Neural progenitor cell (in vitro differentiated cells): ENCODE results near the gene ZNF691. TPM values are rescaled to one million over a fixed set of nuclear protein-coding genes. Genes with fewer than 3 reads are reported as not detected.

Experiments used
- DNase-seq: peaks from one replicate; pipeline ENCODE4 v3.0.0-alpha.2; 2016; ENCODE audit warnings: low spot score
- H2AFZ ChIP-seq: fragments of 200-600 bp; sonication (generic); replicated peaks from 2 replicates; pipeline ENCODE4 v1.6.1; 2016; ENCODE audit warnings: antibody characterized with exemption
- H3F3A ChIP-seq: fragments of 200-600 bp; sonication (generic); 2 replicates; pipeline ENCODE4 v1.6.1; 2016; ENCODE audit warnings: antibody characterized with exemption, low read depth
- H3K27ac ChIP-seq: fragments of 200-600 bp; sonication (generic); 2 replicates; pipeline ENCODE4 v1.5.1; 2016; ENCODE audit warnings: mild to moderate bottlenecking
- H3K27me3 ChIP-seq: fragments of 200-600 bp; sonication (generic); 2 replicates; pipeline ENCODE4 v1.6.1; 2016; ENCODE audit warnings: mild to moderate bottlenecking, moderate library complexity
- H3K36me3 ChIP-seq: fragments of 200-600 bp; sonication (generic); 2 replicates; pipeline ENCODE4 v1.5.1; 2016
- H3K4me1 ChIP-seq: fragments of 200-600 bp; sonication (generic); 2 replicates; pipeline ENCODE4 v1.6.1; 2016; ENCODE audit warnings: mixed run types
- H3K4me2 ChIP-seq: fragments of 200-600 bp; sonication (generic); 2 replicates; pipeline ENCODE4 v1.6.1; 2016
- H3K4me3 ChIP-seq: fragments of 200-600 bp; sonication (generic); 2 replicates; pipeline ENCODE4 v1.5.1; 2016
- H3K79me2 ChIP-seq: fragments of 200-600 bp; sonication (generic); 2 replicates; pipeline ENCODE4 v1.6.1; 2016; ENCODE audit warnings: low read depth
- H3K9ac ChIP-seq: fragments of 200-600 bp; sonication (generic); 2 replicates; pipeline ENCODE4 v1.6.1; 2016
- H3K9me3 ChIP-seq: fragments of 200-600 bp; sonication (generic); 2 replicates; pipeline ENCODE4 v1.5.1; 2016; ENCODE audit warnings: low read depth
- H4K20me1 ChIP-seq: fragments of 200-600 bp; sonication (generic); 2 replicates; pipeline ENCODE4 v1.6.1; 2016; ENCODE audit warnings: low read depth
- H3K27ac Mint-ChIP-seq: 3 replicates; pipeline ENCODE4 v1.8.0; 2021; ENCODE audit warnings: mixed read lengths
- H3K27me3 Mint-ChIP-seq: 2 replicates; pipeline ENCODE4 v1.8.0; 2022; ENCODE audit warnings: low read depth, mild to moderate bottlenecking, inconsistent platforms, moderate library complexity, mixed read lengths; ENCODE audit not compliant: insufficient read depth
- H3K36me3 Mint-ChIP-seq: 3 replicates; pipeline ENCODE4 v1.8.0; 2021; ENCODE audit warnings: mixed read lengths
- H3K4me1 Mint-ChIP-seq: 3 replicates; pipeline ENCODE4 v1.8.0; 2021; ENCODE audit warnings: mixed read lengths
- H3K4me3 Mint-ChIP-seq: 3 replicates; pipeline ENCODE4 v1.8.0; 2021; ENCODE audit warnings: mild to moderate bottlenecking, moderate library complexity, mixed read lengths
- H3K9me3 Mint-ChIP-seq: 3 replicates; pipeline ENCODE4 v1.8.0; 2020; ENCODE audit warnings: mixed read lengths
- CTCF ChIP-seq: fragments of 200-600 bp; sonication (generic); IDR thresholded peaks from 2 replicates; pipeline ENCODE4 v1.5.1; 2017; ENCODE audit warnings: antibody characterized with exemption, mild to moderate bottlenecking
- EZH2 ChIP-seq: fragments of 200-600 bp; sonication (generic); IDR thresholded peaks from 2 replicates; pipeline ENCODE4 v1.6.1; 2017; ENCODE audit warnings: antibody characterized with exemption, mild to moderate bottlenecking, moderate library complexity
- EZH2phosphoT487 ChIP-seq: fragments of 200-600 bp; sonication (generic); IDR thresholded peaks from 2 replicates; pipeline ENCODE4 v1.6.1; 2017; ENCODE audit warnings: antibody characterized with exemption
- total RNA-seq: library from RNA; depleted of rRNA; stranded (reverse); fragments of >200 nt; gene quantifications from 2 replicates; pipeline ENCODE4 v1.2.3, GENCODE V29; 2015; ENCODE audit warnings: low replicate concordance

Gene ZNF691
- total RNA-seq, 1 donor from 2014 or later = 17.6 TPM

GRCh38 chr1:42847111-42847595, 740 bp downstream of the ZNF691 start:
- Mint-ChIP-seq H3K4me3 (peak overlapping the region; percentile 95), H3K27ac (peak overlapping the region; percentile 52), H3K4me1 (peaks cover 16% of the 10 kb centered on the region), H3K9me3 (peaks cover 16% of the 10 kb centered on the region), H3K36me3 (peaks cover 38% of the 10 kb centered on the region), H3K27me3 (no peaks in the 10 kb centered on the region)
- peaks cover 14% of the 10 kb centered on the region for H4K20me1 ChIP-seq
- TF ChIP-seq EZH2 = no peak
- no peak for TF ChIP-seq CTCF
- TF ChIP-seq EZH2phosphoT487 = no peak
- H3K27ac ChIP-seq = no peak overlapping the region
- H3K4me2 ChIP-seq = peak overlapping the region; percentile 93
- peaks cover 4% of the 10 kb centered on the region for H3K36me3 ChIP-seq
- no peaks in the 10 kb centered on the region for H3K27me3 ChIP-seq
- peak overlapping the region; percentile 57 for H3K9ac ChIP-seq
- no peaks in the 10 kb centered on the region for H3K9me3 ChIP-seq
- H3F3A ChIP-seq = peaks cover 12% of the 10 kb centered on the region
- peak overlapping the region; percentile 54 for H2AFZ ChIP-seq
- DNase-seq = no peak
- peaks cover 32% of the 10 kb centered on the region for H3K79me2 ChIP-seq
- H3K4me3 ChIP-seq = peak overlapping the region; percentile 78
- peaks cover 12% of the 10 kb centered on the region for H3K4me1 ChIP-seq

GRCh38 chr1:42847721-42848460, 1.5 kb downstream of the ZNF691 start:
- TF ChIP-seq EZH2phosphoT487 (no peak), EZH2 (no peak), CTCF (no peak)
- Mint-ChIP-seq H3K4me1 (peaks cover 16% of the 10 kb centered on the region), H3K36me3 (peaks cover 43% of the 10 kb centered on the region), H3K9me3 (peaks cover 20% of the 10 kb centered on the region), H3K27ac (no peak overlapping the region), H3K4me3 (peak overlapping the region; percentile 95), H3K27me3 (peaks cover 2% of the 10 kb centered on the region)
- H2AFZ ChIP-seq = no peak overlapping the region
- peaks cover 12% of the 10 kb centered on the region for H3K4me1 ChIP-seq
- peaks cover 12% of the 10 kb centered on the region for H3F3A ChIP-seq
- peaks cover 32% of the 10 kb centered on the region for H3K79me2 ChIP-seq
- peaks cover 14% of the 10 kb centered on the region for H4K20me1 ChIP-seq
- no peaks in the 10 kb centered on the region for H3K9me3 ChIP-seq
- peak overlapping the region; percentile 78 for H3K4me3 ChIP-seq
- peak overlapping the region; percentile 57 for H3K9ac ChIP-seq
- no peak overlapping the region for H3K27ac ChIP-seq
- no peak for DNase-seq
- H3K27me3 ChIP-seq = no peaks in the 10 kb centered on the region
- H3K4me2 ChIP-seq = peak overlapping the region; percentile 93
- peaks cover 4% of the 10 kb centered on the region for H3K36me3 ChIP-seq

DNA sequence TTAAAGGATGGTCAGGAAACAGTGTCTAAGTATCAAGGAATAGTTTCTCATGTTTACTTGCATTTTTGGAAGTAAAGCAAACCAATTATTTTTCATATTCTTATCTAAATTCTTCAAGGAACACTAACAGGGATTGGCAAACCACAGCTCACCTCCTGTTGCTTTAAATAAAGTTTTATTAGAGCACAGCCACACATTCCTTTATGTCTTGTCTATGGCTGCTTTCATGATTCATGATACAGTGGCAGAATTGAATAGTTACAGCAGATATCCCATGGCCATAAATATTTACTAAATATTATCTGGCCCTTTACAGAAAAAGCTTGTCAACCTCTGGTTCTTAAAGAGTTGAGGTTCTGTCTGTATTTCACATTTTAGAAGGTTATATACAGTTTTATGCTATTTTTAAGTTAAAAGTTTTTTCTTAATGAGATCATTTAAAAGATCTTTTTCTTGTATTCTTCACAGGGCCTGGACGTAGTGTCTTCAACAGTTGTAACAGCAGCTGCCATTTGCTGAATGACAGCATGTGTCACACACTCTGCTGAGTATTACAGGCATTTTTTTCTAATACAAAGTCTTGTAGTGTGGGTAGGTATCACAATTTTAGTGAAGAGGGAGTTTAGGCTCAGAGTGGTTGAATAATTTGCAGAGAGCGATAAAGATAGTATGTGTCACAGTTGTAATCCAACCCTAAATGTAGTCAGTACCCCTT, 2.6 kb downstream of the ZNF691 start:
- Mint-ChIP-seq H3K4me3 (peak overlapping the region; percentile 48), H3K36me3 (peaks cover 49% of the 10 kb centered on the region), H3K27me3 (peaks cover 5% of the 10 kb centered on the region), H3K9me3 (peaks cover 23% of the 10 kb centered on the region), H3K27ac (no peak overlapping the region), H3K4me1 (peaks cover 16% of the 10 kb centered on the region)
- peaks cover 4% of the 10 kb centered on the region for H3K36me3 ChIP-seq
- no peak overlapping the region for H2AFZ ChIP-seq
- H3K4me2 ChIP-seq = no peak overlapping the region
- no peaks in the 10 kb centered on the region for H3K27me3 ChIP-seq
- H3K4me1 ChIP-seq = peaks cover 12% of the 10 kb centered on the region
- H4K20me1 ChIP-seq = peaks cover 14% of the 10 kb centered on the region
- H3K9ac ChIP-seq = no peak overlapping the region
- H3K4me3 ChIP-seq = no peak overlapping the region
- peaks cover 32% of the 10 kb centered on the region for H3K79me2 ChIP-seq
- H3K27ac ChIP-seq = no peak overlapping the region
- TF ChIP-seq CTCF (no peak), EZH2phosphoT487 (no peak), EZH2 (no peak)
- H3F3A ChIP-seq = peaks cover 12% of the 10 kb centered on the region
- no peaks in the 10 kb centered on the region for H3K9me3 ChIP-seq
- no peak for DNase-seq
